Measurements from ENCODE around the gene COLGALT1. TPM values are rescaled to one million over a fixed set of nuclear protein-coding genes. Genes with fewer than 3 reads are reported as not detected.

Gene COLGALT1
- total and polyA plus RNA-seq, 2 of the 8 experiments (the other 6 are each of a cell fraction or from before 2014, with no cell fraction given), result 44.7 to 58.1 TPM

GRCh38 chr19:17525141-17525540, 30.3 kb upstream of the COLGALT1 start:
- CTCF ChIA-PET (ENCODE audit: partially characterized antibody), result interaction anchor here (1.3 to 2.3 kb wide), 2 partner anchors 8 to 29 kb away, joined by 3 to 15 read pairs; no protein-coding TSS in a partner anchor
- Histone ChIP-seq H3K9ac (replicated peaks in 1 of 4; ENCODE audit: extremely low read depth in 1 of 4, low read depth in 3 of 4, low read length in 3 of 4) (no peak overlapping the region), H3K9me3 (ENCODE audit: insufficient read depth in 2 of 2, low read depth in 1 of 2, low read length in 1 of 2) (no peaks in the 10 kb centered on the region), H3K4ac (replicated peaks; ENCODE audit: insufficient read length, low read depth, low read length) (no peak overlapping the region), H3K56ac (replicated peaks; ENCODE audit: insufficient read length, low read depth, low read length) (no peak overlapping the region), H2BK120ac (replicated peaks; ENCODE audit: low read depth, low read length) (no peak overlapping the region), H3K14ac (ENCODE audit: insufficient read length) (no peak overlapping the region), H3K27me3 (replicated peaks in 1 of 4; ENCODE audit: control insufficient read depth in 3 of 4, extremely low read depth in 1 of 4, insufficient read depth in 3 of 4, low read length in 3 of 4) (peaks cover 0 to 3% (median 0%) of the 10 kb centered on the region in 4 experiments; a peak in 1 of 7 replicates), H2BK12ac (ENCODE audit: low read depth, low read length) (no peak overlapping the region), H3K4me3 (ENCODE audit: extremely low read depth in 1 of 4, insufficient read depth in 2 of 4, low read depth in 3 of 4, low read length in 4 of 4) (no peak overlapping the region), H3K23me2 (ENCODE audit: low read depth, low read length) (no peaks in the 10 kb centered on the region), H3K4me1 (replicated peaks in 1 of 4; ENCODE audit: control insufficient read depth in 3 of 4, insufficient read depth in 4 of 4, low read length in 3 of 4) (no peaks in the 10 kb centered on the region; a peak in 1 of 7 replicates), H4K91ac (replicated peaks; ENCODE audit: insufficient read length, low read length) (no peak overlapping the region), H4K8ac (ENCODE audit: extremely low read depth, insufficient read depth, low read length) (no peak overlapping the region), H2AK5ac (ENCODE audit: low read depth, low read length) (no peak overlapping the region), H3K27ac (ENCODE audit: low read depth, low read length) (no peak overlapping the region), H3K36me3 (ENCODE audit: control insufficient read depth in 2 of 4, insufficient read depth in 4 of 4, low read length in 3 of 4) (peaks cover 0 to 4% (median 0%) of the 10 kb centered on the region in 4 experiments; a peak in 2 of 8 replicates), H2BK5ac (ENCODE audit: low read depth, low read length) (no peak overlapping the region), H3K23ac (ENCODE audit: insufficient read length) (no peak overlapping the region), H3K79me2 (ENCODE audit: control insufficient read depth in 1 of 2, insufficient read depth in 2 of 2, low read length in 2 of 2) (no peaks in the 10 kb centered on the region), H2BK20ac (ENCODE audit: low read length) (no peak overlapping the region), H2AFZ (ENCODE audit: low read length) (no peak overlapping the region), H3K18ac (ENCODE audit: extremely low read depth, low read length) (no peak overlapping the region), H4K5ac (ENCODE audit: insufficient read length, low read depth, low read length) (no peak overlapping the region), H2BK15ac (ENCODE audit: low read length) (no peak overlapping the region), H4K20me1 (replicated peaks in 1 of 2; ENCODE audit: control insufficient read depth in 1 of 2, insufficient read depth in 2 of 2, low read length in 2 of 2) (no peaks in the 10 kb centered on the region), H3K4me2 (ENCODE audit: insufficient read depth in 1 of 2, low read depth in 2 of 2, low read length in 2 of 2) (no peak overlapping the region), H3K79me1 (ENCODE audit: low read depth, low read length) (no peaks in the 10 kb centered on the region)
- FAIRE-seq (no peak), DNase-seq (ENCODE audit: low read depth in 1 of 2, low spot score in 2 of 2) (no peak)
- WGBS, 2 experiments (ENCODE audit: extremely low coverage in 1 of 2, insufficient coverage in 1 of 2, insufficient read length in 1 of 2, insufficient replicate concordance in 2 of 2, low coverage in 1 of 2, low lambda C conversion rate in 2 of 2, missing lambda C conversion rate in 1 of 2), result 82% methylated on average over 9 of the region's 9 CpGs; no CpG with 5 or more reads in 1 of the 2 experiments
- no peak for TF ChIP-seq SIN3A (conservative IDR thresholded peaks at IDR 0.05 in 1 of 2, IDR thresholded peaks at IDR 0.05 in 1 of 2; ENCODE audit: low read depth in 1 of 2, low read length in 2 of 2)
- TF ChIP-seq CBX5 (IDR thresholded peaks at IDR 0.05; ENCODE audit: low read depth, low read length), result no peak
- TF ChIP-seq SP4 (IDR thresholded peaks at IDR 0.05; ENCODE audit: low read length), result no peak
- TF ChIP-seq USF2 (IDR thresholded peaks at IDR 0.05; ENCODE audit: low read length), result no peak
- no peak for TF ChIP-seq ZNF274 (IDR thresholded peaks at IDR 0.05; ENCODE audit: borderline replicate concordance, extremely low read depth, low read length)
- no peak for TF ChIP-seq SUZ12 (IDR thresholded peaks at IDR 0.05; ENCODE audit: low read length)
- TF ChIP-seq BACH1 (IDR thresholded peaks at IDR 0.05; ENCODE audit: low read length), result no peak
- no peak for TF ChIP-seq GABPA (IDR thresholded peaks at IDR 0.05; ENCODE audit: borderline replicate concordance, insufficient read depth, low read length)
- TF ChIP-seq TCF12 (IDR thresholded peaks at IDR 0.05; ENCODE audit: low read depth, low read length), result no peak
- no peak for TF ChIP-seq CHD2 (IDR thresholded peaks at IDR 0.05; ENCODE audit: low read length)
- TF ChIP-seq MAX (IDR thresholded peaks at IDR 0.05), result no peak
- TF ChIP-seq CREB1 (IDR thresholded peaks at IDR 0.05), result no peak
- POLR2A ChIA-PET (ENCODE audit: partially characterized antibody), result interaction anchor here (0.6 to 6.8 kb wide), 2 partner anchors 12 to 82 kb away, joined by 3 to 58 read pairs; partner anchors contain the start of gene PGLS
